Adrenal gland (tissue), 12 donors: ENCODE data around the gene CR1L. TPM values are rescaled to one million over a fixed set of nuclear protein-coding genes. Genes with fewer than 3 reads are reported as not detected.
A peak's percentile ranks its signal among the peaks of the same experiment; 100 is the strongest.
"Not testable (repeated sequence)": the region's sequence is repeated elsewhere in the genome, so short reads cannot be mapped to it uniquely, and the experiment has no call there.

Experiments used
- DNase-seq, 7 donors: peaks; one replicate each; pipeline ENCODE4 v3.0.0-alpha.2; 2019 to 2020
- H3K27ac ChIP-seq, 5 donors: fragments of 200-600 bp; sonication (generic) in 4 of 5; 1 replicate in 3 of 5; 2 replicates in 2 of 5; pipeline versions ENCODE4 v1.5.1 to v1.8.0; 2016 to 2020; ENCODE audit warnings: mild to moderate bottlenecking in 1 of 5
- H3K27me3 ChIP-seq: fragments of 200-600 bp; 2 replicates; pipeline ENCODE4 v1.8.0; 2021
- H3K36me3 ChIP-seq, 2 donors: fragments of 200-600 bp; replicated peaks in 1 of 2; 1 replicate in 1 of 2; 2 replicates in 1 of 2; pipeline versions ENCODE4 v1.5.1 to v1.8.0; 2018 to 2022
- H3K4me1 ChIP-seq, 2 donors: fragments of 200-600 bp; replicated peaks in 1 of 2; 1 replicate in 1 of 2; 2 replicates in 1 of 2; pipeline versions ENCODE4 v1.5.1 to v1.8.0; 2018 to 2021
- H3K4me3 ChIP-seq, 4 donors: fragments of 200-600 bp; sonication (generic) in 3 of 4; one replicate each; pipeline ENCODE4 v1.5.1; 2016 to 2018
- H3K9me3 ChIP-seq, 3 donors: fragments of 200-600 bp; sonication (generic) in 1 of 3; replicated peaks in 1 of 3; 1 replicate in 2 of 3; 2 replicates in 1 of 3; pipeline versions ENCODE4 v1.5.1 to v1.8.0; 2016 to 2021
- POLR2A ChIP-seq, 2 donors: fragments of 450-650 bp; IDR thresholded peaks; one replicate each; pipeline ENCODE4 v1.6.1; 2017; ENCODE audit warnings: antibody characterized with exemption in 2 of 2, mild to moderate bottlenecking in 2 of 2, moderate library complexity in 1 of 2
- WGBS, 4 donors: extraction: QIAGEN DNeasy Blood & Tissue Kit in 2 of 4; methylation state at CpG; one replicate each; pipeline versions ENCODE4 v1.1.5 to v1.1.7; 2013 to 2017; 5-methylcytosine and 5-hydroxymethylcytosine counted together
- intact Hi-C, 2 donors: fragments of 100-400 bp; cut with DNase I; formaldehyde crosslinking; loops; one replicate each; pipeline versions ENCODE4 v1.14.1 to v1.15.0; 2022 to 2023
- polyA plus RNA-seq, 3 donors: library from polyadenylated mRNA; stranded (reverse); fragments of 200-250 nt in 2 of 3; fragments of 350-450 nt in 1 of 3; fragmentation: Illumina TruSeq in 1 of 3; extraction: RNeasy Lipid Tissue Mini Kit (QIAGEN cat#74804) in 1 of 3; gene quantifications; one replicate each; pipeline ENCODE4 v1.2.3, GENCODE V29; 2013 to 2014
- total RNA-seq, 9 donors: library from RNA; depleted of rRNA in 4 of 9; stranded (reverse); fragments of >200 nt in 4 of 9; fragments of 120-200 nt in 1 of 9; fragmentation: NEBNext Ultra II Directional in 1 of 9; extraction: Animal tissue kit (Norgen Biotek cat#: 25700) in 1 of 9; gene quantifications; one replicate each; pipeline versions ENCODE4 v1.1.0 to v1.2.4, GENCODE V29; 2013 to 2023
- TF ChIP-seq, protein P1 (sequence below), 6 experiments: fragments of 450-650 bp in 4 of 6; fragments of 200-600 bp in 2 of 6; sonication (generic) in 1 of 6; IDR thresholded peaks; 1 replicate in 5 of 6; 2 replicates in 1 of 6; pipeline versions ENCODE4 v1.5.1 to v1.8.0; 2016 to 2021; ENCODE audit warnings: antibody characterized with exemption in 6 of 6, mild to moderate bottlenecking in 2 of 6, moderate library complexity in 1 of 6
- donor health status: healthy with polysubstance abuse.
- donor health status: Bipolar disorder and iron deficiency.
- donor health status: DM: yes; HTN: yes; CAD: no.
- donor health status: DM: no; HTN: no; CAD: no.
- donor health status: DM: no; HTN: no; CAD: no.
- donor health status: DM: yes; HTN: yes; CAD: no.

The CR1L gene
- total and polyA plus RNA-seq, 12 donors = 0.23 to 0.81 (median 0.53) TPM; not detected in 4

DNA sequence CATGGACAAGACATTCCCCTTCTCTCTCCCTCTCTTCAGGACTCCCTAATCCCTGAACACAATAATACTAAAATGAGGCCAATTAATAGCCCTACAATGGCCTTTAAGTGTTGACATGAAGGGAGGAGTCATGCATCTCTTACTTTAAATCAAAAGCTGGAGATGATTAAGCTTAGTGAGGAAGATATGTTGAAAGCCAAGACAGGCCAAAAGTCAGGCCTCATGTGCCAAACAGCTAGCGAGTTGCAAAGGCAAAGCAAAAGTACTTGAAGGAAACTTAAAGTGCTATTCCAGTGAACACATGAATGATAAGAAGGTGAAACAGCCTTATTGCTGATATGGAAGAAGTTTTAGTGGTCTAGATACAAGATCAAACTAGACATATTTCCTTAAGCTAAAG is 57.4 kb downstream of the CR1L start:
- peaks cover 0 to 5% of the 10 kb centered on the region in 2 donors for H3K4me1 ChIP-seq
- TF ChIP-seq POLR2A (IDR thresholded peaks at IDR 0.05) = no peak
- TF ChIP-seq, protein P1, sequence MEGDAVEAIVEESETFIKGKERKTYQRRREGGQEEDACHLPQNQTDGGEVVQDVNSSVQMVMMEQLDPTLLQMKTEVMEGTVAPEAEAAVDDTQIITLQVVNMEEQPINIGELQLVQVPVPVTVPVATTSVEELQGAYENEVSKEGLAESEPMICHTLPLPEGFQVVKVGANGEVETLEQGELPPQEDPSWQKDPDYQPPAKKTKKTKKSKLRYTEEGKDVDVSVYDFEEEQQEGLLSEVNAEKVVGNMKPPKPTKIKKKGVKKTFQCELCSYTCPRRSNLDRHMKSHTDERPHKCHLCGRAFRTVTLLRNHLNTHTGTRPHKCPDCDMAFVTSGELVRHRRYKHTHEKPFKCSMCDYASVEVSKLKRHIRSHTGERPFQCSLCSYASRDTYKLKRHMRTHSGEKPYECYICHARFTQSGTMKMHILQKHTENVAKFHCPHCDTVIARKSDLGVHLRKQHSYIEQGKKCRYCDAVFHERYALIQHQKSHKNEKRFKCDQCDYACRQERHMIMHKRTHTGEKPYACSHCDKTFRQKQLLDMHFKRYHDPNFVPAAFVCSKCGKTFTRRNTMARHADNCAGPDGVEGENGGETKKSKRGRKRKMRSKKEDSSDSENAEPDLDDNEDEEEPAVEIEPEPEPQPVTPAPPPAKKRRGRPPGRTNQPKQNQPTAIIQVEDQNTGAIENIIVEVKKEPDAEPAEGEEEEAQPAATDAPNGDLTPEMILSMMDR (IDR thresholded peaks at IDR 0.05) = no peak
- peak in 1 of 7 donors; percentile 10 for DNase-seq
- H3K4me3 ChIP-seq = no peak overlapping the region
- H3K9me3 ChIP-seq = no peaks in the 10 kb centered on the region
- intact Hi-C loops = loop anchor here in 1 of 2 donors (10.0 kb wide), 1 partner anchor 92 kb away; no protein-coding TSS in a partner anchor
- H3K27me3 ChIP-seq = no peaks in the 10 kb centered on the region
- WGBS, 4 donors = 77 to 91% (median 87%) methylated on average over 1 of the region's 1 CpG
- H3K27ac ChIP-seq = no peak overlapping the region
- no peaks in the 10 kb centered on the region for H3K36me3 ChIP-seq

DNA sequence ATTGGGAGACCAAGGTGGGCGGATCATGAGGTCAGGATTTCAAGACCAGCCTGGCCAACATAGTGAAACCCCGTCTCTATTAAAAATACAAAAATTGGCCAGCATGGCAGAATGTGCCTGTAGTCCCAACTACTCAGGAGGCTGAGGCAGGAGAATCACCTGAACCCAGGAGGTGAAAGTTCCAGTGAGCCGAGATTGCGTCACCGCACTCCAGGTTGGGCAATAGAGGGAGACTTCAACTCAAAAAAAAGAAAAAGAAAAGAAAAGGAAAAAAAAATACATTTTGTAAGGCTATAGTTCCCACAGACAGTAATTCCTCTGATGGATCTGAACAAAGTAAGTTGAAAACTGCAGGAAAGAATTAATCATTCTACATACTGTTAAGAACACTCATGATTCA is 58.8 kb downstream of the CR1L start:
- peaks cover 0 to 5% of the 10 kb centered on the region in 2 donors for H3K4me1 ChIP-seq
- DNase-seq = no peak
- no peaks in the 10 kb centered on the region for H3K36me3 ChIP-seq
- no peaks in the 10 kb centered on the region for H3K9me3 ChIP-seq
- TF ChIP-seq, protein P1 (IDR thresholded peaks at IDR 0.05) = no peak
- TF ChIP-seq POLR2A (IDR thresholded peaks at IDR 0.05) = no peak
- no peak overlapping the region for H3K27ac ChIP-seq
- no peak overlapping the region for H3K4me3 ChIP-seq
- WGBS, 4 donors = 85 to 100% (median 95%) methylated on average over 5 of the region's 5 CpGs
- intact Hi-C loops = loop anchor here in 1 of 2 donors (10.0 kb wide), 1 partner anchor 91 kb away; no protein-coding TSS in a partner anchor
- H3K27me3 ChIP-seq = no peaks in the 10 kb centered on the region

DNA sequence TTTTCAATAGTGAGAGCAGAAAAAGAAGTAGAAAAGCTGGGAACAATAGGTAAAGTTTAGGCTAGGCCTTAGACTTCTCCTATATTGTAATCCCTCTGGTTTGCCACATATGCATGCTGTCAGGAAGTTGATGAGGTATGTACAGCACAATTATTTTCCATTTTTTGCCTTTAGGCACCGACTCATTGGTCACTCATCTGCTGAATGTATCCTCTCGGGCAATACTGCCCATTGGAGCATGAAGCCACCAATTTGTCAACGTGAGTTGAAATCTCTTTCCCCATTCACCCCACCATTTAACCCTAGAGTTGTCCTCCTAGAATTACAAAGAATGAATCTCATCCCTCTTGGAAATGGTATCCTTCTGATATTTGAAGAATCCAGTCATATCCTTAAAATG is 63.1 kb downstream of the CR1L start:
- not testable (repeated sequence) for H3K4me1 ChIP-seq, H3K27me3 ChIP-seq, H3K4me3 ChIP-seq, H3K36me3 ChIP-seq, H3K27ac ChIP-seq, H3K9me3 ChIP-seq, DNase-seq
- WGBS, 4 donors = 82 to 87% (median 83%) methylated on average over 3 of the region's 3 CpGs
- intact Hi-C loops = loop anchor here in 1 of 2 donors (10.0 kb wide), 1 partner anchor 87 kb away; no protein-coding TSS in a partner anchor

DNA sequence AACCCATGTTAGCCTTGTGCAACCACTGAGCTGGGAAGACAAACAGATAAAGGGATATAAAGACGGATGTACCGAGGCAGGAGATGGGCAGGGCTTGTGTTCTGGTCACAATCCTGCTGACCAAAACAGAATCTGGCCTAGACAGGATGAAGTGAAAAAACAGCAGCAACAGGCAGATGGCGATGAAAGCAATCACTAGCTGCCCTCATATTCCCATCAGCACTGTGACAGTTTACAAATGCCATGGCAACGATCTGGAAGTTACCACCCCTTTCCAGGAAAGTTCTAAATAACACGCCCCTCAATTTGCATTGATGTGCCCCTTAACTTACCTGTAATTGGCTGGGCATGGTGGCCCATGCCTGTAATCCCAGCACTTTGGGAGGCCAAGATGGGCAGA is 66.4 kb downstream of the CR1L start:
- Histone ChIP-seq H3K36me3 (no peaks in the 10 kb centered on the region), H3K4me3 (no peak overlapping the region), H3K9me3 (no peaks in the 10 kb centered on the region), H3K27ac (no peak overlapping the region), H3K27me3 (no peaks in the 10 kb centered on the region), H3K4me1 (no peaks in the 10 kb centered on the region)
- peak in 1 of 7 donors; percentile 12 for DNase-seq
- intact Hi-C loops = no loop called here
- 58 to 75% (median 69%) methylated on average over 5 of the region's 5 CpGs for WGBS, 4 donors
- TF ChIP-seq POLR2A (IDR thresholded peaks at IDR 0.05) = no peak
- TF ChIP-seq, protein P1 (IDR thresholded peaks at IDR 0.05) = no peak

DNA sequence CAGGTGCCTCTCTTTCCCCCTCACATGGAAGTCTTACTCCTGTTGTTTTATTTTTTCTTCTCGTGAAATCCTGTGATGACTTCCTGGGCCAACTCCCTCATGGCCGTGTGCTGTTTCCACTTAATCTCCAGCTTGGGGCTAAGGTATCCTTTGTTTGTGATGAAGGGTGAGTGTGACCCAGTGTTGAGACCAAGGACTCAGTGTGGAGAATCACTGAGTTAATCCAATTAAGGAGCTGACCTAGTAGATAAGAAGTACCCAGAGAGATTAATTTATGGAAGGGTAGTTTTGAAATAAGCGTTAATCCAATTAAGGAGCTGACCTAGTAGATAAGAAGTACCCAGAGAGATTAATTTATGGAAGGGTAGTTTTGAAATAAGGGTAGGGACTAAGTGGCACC is 67.8 kb downstream of the CR1L start:
- H3K36me3 ChIP-seq, H3K27me3 ChIP-seq, H3K4me3 ChIP-seq, H3K27ac ChIP-seq, H3K4me1 ChIP-seq, H3K9me3 ChIP-seq, intact Hi-C loops, DNase-seq: not testable (repeated sequence)
- WGBS, 4 donors = 65 to 81% (median 73%) methylated on average over 3 of the region's 3 CpGs
